Activated CD4-positive, CD25-positive, alpha-beta regulatory T cell treated with anti-CD3 and anti-CD28 coated beads, Interleukin-2, amount 50 U/mL, for 16 hours (primary cell): ENCODE results near the gene TEAD1.

Source experiments
- DNase-seq: peaks from one replicate; pipeline ENCODE4 v3.0.0-alpha.2; 2020; ENCODE audit warnings: low read depth, low spot score

The TEAD1 gene

DNA sequence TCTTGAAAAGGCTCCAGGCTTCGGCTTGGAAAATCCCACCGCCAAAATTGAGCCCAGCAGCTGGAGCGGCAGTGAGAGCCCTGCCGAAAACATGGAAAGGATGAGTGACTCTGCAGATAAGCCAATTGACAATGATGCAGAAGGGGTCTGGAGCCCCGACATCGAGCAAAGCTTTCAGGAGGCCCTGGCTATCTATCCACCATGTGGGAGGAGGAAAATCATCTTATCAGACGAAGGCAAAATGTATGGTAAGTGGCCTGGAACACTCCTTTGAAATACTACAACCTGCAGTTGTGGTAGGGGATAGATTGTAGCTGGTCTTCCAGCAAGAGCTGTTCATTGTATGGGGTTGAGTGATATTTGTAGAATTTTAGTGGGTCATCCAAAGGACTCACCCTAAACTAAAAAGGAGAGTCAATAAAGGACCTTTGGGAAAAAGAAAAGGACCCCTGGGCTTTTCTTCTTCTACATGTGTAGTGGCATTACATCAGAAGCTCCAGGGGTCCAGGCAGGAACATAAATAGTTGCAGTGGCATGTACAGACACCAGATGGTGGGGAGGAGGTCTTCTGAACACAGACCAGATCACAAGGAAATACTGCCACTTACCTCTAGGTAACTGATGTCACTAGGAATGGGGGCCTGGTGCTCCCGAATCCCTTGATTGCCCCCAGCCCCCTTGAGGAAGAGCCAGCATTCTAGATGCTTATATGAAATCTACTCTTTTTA, 90.1 kb downstream of the TEAD1 start:
- DNase-seq, result no peak

DNA sequence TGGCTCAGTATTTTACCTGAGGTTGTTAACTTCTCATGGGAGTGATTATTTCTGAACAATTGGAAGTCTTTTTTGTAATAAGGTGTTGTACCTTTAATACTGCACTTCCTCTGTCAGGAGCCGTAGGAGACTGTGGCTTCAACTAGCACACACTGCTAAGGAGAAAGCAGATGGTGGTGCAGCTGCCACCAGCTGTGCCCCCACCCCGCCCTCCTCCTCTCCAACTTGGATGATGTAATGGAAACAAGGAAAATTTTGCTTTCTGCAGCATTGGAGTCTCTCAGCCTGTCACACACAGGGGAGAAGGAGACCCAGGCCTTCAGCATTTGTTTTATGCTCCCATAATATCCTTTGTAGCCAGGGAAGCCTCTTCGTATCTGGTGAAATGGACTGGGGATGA, 91.2 kb downstream of the TEAD1 start:
- no peak for DNase-seq

DNA sequence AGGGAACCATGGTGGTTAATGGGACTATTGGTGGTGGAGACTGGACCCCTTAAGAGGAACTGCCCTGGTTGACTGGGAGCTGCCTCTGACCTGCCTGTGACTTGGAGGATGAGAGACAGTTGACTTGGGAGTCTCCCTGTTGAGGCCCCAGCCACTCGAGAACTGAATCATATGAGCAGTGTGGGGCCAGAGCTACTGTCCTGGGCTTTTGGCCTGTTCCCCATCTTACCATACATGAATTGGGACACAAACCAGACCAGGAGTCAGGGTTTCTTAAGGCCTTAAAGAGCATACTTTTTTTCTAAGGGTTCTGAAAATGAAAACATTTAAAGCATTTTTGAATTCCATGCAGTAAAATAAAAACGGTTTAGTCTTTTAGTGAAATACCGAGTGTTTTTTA, 92.8 kb downstream of the TEAD1 start:
- DNase-seq, result no peak

DNA sequence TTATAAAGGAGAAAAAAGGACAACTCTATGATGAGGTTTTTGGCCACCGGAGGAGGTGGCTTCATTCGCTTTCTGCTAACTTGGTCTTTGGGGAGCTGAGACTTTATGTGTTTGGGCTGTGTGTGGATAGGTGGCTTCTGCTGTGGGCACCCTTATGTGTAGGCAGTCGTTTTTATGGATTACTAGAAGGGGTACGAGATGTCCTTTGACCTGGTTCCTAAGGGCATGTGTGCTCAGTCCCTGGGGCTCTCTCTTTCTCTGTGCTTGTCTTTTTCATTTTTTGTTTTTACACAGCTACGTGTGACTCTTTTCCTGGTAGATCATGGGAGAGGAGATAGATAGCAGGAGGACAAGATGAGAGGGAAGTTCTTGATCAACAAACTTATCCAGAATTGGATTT, 93.4 kb downstream of the TEAD1 start:
- no peak for DNase-seq

DNA sequence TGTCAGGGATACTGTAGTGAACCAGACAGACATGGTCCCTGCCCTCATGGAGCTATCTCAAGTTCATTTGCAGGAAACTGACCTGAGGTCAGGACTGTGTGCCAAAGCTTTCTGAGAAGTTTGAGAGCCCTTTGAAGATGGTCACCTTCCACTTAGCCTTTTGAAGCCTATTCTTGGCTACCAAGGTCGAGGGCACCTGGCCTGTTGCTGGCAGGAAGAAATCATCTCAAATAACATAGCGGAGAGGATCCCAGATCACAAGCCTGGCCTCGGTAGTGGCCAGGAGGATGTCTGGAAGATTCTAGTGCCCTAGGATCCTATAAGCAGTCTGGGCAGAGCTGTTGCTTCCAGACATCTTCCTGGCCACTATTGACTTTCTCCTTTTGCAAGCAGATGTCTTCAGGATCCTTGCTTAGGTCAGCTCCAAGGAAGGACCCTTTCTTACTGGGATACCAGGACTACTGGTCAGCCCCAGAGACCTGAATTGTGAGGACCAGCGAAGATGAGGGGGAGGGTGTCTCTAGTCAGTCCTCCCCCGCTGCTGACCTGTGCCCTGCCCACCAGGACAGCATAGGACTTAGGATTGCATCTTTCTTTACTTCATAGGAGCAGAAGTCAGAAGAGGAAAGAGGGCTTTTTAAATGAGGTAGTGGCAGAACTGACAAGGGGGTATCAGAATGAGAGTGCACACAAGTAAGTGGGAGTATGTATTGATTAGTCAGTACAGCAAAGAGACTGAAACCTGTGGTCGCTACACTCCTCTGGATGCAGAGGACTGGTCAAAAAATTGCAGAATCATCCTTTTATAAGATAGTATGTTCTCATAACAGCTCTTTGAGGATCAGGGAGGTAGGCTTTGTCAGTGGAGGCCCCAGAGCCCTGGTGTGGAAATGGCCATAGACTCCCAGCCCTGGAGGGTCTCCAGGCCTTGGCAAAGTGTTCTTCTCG, 94.8 kb downstream of the TEAD1 start:
- DNase-seq, result no peak

DNA sequence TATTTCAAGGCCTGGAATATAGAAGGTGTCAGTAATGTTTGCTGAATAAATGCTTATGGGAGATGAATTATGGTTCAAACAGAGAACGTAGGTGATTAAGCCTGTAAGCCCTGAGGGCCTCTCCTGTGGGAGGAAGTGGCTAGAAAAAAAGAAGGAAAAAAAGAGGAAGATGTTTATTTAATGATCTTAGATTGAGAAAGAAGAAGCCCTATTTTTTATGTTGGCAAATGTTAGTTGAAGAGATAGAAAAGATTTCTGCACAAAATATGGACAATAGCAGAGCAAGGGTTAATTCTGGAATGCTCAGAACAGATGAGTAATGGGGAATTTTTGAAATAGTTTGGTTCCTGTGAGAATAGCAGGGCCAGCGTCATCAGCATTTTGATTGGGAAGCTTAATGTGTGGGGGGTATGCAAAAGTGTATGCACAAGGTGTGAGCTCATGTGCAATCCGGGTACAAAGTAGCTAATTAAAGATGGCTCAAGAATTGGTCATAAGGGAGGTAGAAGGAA, 95.7 kb downstream of the TEAD1 start:
- DNase-seq, result no peak

DNA sequence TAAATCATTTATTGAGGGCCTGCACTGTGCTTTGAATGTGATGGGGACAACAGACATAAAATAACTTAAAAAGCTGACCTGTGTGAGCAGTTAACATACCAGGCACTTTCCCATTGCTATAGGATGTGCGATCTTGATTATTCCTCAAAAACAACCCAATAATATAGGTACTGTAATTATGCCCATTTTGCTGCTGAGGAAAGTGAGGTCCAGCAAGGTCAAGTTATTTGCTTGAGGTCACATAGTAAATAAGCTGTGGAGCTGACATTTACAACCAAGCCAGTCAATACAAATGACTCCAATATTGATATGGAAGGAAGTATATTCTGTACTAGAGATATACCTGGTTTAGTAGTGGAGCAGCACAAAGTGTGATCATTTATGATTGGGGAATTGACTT, 96.2 kb downstream of the TEAD1 start:
- no peak for DNase-seq

DNA sequence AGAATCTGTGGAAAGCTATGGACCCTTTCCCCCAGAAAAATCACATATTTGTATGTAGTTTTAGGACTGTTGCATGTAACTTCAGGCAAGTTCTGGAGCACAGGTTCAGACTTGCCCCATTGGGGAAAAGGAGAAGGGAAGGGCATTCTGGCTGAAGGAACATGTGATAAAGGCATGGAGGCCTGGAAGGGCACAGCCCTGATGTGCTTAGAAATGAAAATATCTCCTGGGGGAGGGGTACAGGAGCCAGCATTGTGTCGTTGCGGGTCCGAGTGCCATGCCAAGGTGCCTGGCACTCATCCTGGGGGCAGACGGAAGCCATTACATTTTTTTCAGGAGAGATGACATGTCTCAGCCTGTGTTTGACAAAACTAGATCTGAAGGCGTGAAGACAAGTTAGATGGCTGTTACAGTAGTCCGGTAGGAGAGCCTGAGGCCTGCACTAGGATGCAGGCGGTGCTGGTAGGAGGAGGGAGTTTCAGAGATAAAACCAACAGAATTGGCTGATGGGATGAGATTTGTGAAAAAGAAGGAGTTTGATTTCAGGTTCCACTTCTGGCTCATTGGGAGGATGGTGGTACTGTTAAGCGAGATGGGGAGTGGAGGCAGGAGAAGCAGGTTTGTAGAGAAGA, 96.9 kb downstream of the TEAD1 start:
- no peak for DNase-seq

DNA sequence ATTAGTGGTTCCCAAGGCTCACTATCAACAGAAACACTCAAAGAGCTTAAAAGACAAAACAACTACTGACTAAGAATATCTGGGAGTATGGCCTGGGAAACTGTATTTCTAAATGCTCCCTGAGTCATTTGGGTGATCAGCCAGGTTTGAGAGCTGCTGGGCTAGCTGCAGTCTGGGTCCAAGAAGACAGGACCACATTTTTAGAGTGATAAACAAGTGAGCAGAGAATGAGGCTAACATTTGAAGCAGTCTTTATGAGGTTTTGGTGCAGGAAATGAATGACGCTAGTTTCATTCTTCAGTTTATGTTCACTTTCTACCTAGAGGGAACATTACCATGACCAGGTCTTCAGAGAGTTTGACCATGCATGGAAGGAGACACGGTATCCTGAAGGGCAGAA, 97.7 kb downstream of the TEAD1 start:
- no peak for DNase-seq

DNA sequence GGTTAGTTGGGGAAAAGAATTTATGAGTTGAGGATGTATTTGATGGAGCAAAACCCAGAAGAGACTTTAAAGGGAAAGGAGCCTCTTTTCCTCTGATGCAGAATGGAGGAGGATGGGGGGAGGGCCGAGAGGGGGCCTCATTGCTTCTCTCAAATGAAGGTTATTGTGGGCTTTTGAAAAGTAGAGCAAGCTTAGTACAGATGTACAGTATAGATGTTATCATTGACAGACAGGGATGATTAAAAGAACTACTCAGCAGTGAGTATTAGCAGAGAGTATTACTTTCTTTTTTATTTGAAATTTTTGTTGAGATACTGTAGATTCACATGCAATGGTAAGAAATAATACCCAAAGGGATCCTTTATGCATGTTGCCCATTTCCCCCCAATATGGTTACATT, 98.1 kb downstream of the TEAD1 start:
- DNase-seq, result no peak

DNA sequence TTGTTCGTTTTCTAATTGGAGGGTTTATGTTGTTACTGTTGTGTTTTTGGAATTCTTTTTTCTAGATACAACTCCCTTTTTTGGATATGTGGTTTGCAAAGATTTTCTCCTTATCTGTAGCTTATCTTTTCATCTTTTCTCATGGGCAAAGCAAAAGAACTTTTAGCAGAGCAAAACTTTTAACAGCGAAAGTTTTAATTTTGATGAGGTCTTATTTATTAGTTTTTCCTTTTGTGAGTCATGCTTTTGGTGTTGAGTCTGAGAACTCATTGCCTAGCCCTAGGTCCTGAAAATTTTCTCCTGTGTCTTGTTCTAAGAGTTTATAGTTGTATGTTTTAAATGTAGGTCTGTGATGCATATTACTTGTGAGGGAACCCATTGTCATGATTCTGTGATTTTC, 99.4 kb downstream of the TEAD1 start:
- DNase-seq, result no peak

DNA sequence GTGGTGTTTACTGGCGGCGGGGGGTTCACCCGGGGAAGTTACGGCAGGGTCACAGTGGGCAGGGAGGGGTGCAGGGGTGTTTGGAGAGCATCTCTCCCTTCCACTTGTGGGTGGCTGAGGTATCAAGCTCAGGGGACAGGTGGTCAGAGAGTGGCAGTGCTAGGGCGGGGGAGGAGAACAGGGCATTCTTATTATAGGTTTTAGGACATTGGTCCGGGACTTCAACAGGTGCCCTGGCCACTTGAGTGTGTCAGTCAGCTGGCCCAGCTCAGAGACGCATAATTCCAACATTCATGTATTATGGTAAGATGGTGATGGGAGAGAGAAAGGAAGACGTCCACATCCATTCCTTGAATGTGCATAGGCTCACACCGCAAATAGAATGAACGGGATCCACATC, 101.7 kb downstream of the TEAD1 start:
- no peak for DNase-seq

DNA sequence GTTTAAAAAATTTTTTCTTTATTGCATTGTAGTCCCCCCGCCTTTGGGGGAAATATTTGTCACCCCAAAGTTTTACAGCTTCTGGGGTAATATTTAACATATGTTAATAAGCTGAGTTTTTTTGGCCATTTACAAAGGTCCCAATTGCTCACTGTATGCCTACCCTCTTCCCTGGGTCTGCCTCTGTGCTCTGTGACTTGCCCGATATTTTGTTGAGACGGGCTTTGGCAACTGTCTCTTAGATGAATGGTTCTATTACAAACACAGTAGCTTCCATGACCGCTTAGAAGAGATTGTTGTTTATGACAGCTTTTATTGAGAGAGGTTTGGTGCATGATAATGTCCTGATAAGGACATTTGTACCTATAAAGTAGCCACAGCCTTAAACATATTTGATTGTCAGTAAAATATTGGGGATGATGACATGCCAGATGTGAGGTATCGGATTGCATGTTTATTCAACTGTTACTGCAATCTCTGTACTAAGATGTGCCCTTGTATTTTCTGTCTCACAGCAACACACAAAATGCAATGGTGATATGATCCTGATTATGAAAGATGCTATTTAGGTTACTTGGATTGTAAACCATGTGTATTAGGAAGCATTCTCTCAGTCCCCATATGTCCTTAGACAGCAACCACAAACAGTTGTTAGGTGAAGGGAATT, 103.1 kb downstream of the TEAD1 start:
- DNase-seq, result no peak

DNA sequence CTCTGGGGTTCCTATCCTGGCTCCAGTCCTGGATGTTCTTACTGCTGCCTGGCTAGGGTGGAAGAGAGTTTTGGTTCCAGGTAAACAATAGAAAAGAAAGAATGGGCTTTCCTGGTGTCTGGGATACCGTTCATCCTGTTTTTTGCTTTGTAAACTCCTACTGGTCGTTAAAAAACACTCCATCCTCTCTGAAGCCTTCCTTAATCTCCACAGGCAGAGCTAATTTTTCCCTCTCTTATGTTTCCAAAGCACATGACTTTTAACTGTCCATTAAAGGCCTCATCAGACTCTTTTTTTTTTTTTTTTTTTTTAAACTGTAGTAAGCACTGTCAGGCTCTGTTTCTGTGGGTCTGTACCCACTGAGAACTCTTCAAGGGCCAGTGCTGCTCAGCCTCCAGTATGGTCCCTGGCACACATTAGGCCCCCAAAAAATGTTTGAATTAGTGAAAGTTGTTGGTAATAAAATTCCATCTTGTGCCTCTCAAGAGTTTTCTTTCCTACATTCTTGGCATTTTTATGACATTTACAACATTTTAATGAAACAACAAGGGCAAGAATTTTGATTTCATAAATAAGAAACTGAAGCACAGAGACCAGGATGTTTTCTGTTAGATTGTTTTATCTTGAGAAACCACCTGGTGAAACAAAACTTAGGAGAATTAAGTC, 104.2 kb downstream of the TEAD1 start:
- no peak for DNase-seq

DNA sequence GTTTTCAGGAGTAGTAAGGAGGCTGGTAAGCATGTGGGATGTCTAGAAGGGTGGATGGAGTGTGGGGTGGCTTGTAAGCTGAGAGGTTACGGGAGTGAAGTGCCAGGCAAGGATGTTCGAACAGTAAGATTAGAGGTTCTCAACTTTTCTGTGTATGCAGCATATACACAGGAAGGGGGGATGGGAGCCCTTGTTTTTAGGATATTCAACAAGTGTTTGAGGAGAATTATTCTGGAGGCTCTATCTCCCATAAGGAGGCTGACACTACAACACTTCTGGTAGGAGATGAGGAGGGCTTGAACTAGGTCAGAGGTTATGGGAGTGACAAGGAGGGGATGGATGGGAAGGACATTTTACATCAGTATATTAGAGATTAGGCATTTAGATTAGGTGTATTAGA, 109.5 kb downstream of the TEAD1 start:
- no peak for DNase-seq

DNA sequence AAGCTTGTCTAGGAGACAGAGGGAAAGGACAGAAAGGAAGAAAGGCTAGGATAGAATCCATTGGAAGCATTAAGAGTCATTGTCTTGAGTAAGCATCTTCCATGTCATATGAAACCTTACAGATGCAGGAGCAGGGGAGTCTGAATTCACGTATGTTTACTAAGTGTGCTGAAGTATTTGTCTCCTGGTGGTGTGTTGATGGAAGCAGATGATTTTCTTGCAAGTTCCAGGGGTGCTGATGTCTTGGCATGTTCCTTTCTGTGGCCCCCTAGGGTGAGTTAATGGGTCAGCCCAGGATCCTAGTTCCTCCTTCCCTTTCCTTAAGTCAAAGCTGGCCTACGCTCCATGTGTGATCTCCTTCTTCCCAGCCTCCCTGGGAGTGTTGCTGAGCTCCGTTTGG, 110.2 kb downstream of the TEAD1 start:
- no peak for DNase-seq

DNA sequence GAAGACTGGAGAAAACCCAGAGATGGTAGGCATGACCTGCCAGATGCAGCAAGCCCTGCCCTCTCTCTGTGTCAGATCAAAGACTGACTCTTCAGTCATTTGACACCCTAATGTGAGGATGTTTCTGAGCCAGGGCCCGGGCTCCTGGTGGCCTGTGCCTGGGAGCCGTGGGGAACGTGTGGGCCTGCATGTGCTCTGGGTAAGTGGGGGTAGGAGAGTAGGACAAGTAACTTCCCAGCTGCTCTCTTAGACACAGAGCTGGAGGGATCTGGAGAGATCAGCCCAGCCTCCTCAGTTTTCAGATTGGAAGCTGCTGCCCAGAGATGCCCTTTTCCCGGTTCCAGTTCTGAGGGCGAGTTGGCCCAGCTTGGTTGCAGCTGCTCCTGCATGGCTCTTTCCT, 110.8 kb downstream of the TEAD1 start:
- no peak for DNase-seq

DNA sequence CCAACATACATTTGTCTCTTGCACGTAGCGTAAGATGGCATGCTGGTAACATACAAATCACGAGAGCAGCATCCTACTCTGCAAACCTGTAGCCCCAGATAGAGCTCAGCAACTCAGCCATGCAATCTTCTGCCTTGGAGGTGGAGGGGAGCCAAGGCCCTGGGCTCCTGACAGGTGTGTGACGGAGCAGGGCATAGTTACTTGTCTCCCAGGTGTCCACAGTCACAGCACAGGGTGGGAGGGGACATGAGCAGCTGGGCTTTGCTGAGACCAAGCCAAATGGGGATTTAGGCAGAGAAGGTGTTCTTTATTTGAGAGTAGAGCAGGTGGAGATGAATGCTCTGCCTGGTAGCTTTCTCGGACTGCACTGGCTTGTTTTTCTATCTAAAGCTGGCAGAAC, 111.7 kb downstream of the TEAD1 start:
- no peak for DNase-seq

DNA sequence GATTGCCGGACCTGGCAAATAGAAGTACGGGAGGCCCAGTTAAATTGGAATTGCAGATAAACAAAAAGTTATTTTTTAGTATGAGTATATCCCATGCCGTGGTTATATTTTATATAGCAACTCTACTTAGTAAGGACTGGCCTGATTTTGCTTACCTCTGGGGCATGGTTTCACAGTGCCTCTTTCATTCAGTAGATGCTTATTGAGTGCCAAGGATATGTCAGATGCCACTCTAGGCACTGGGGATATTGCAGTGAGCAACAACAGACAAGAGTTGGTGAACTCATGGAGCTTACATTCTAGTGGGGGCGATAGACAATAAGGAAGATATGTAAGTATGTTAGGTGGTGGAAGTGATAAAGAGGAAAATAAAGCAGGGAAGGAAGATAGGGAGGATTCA, 112.2 kb downstream of the TEAD1 start:
- no peak for DNase-seq

DNA sequence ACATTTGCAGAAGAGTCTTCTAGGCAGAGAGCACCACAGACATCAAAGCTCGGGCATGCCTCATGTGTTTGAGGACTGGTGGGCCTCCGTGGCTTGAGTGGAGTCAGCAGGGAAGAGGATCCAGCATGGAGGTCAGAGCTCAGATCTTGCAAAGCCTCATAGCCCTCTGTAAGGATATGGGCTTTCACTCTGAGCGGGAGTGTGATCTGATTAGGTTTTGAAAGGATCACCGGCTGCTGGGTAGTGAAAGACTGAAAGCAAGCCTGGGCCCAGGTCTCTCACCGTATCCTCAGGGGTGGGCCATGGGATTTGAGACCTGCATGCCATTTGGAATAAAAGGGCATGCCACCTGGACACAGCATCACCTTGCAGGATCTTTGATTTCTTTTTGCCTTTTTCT, 112.7 kb downstream of the TEAD1 start:
- no peak for DNase-seq

DNA sequence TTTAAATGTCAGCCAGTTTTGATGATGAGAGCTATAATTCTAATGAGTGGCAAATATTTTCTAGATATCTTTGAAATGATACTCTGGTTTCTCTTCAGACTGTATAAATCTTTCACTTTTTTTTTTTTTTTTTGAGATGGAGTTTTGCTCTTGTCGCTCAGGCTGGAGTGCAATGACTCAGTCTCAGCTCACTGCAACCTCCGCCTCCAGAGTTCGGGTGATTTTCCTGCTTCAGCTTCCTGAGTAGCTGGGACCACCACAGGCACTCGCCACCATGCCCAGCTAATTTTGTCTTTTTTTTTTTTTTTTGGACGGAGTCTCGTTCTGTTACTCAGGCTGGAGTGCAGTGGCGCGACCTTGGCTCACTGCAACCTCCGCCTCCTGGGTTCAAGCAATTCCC, 113.6 kb downstream of the TEAD1 start:
- DNase-seq, result no peak
